Activated CD8-positive, alpha-beta T cell treated with anti-CD3 and anti-CD28 coated beads for 36 hours (primary cell): ENCODE data around the gene SMARCD3. TPM values are rescaled to one million over a fixed set of nuclear protein-coding genes. Genes with fewer than 3 reads are reported as not detected.

Experiments
- ATAC-seq: fragments of 200-7000 bp; cut with Tn5 transposase; one replicate; pipeline ENCODE4 v1.10.0; 2021; ENCODE audit warnings: mild to moderate bottlenecking, moderate library complexity
- CTCF ChIA-PET: fragments of 350-600 bp; sonication (Branson Sonifier 250); formaldehyde crosslinking; loops from one replicate; lab custom pipeline; 2021; ENCODE audit warnings: antibody characterized with exemption; lab: Charles Lee
- POLR2A ChIA-PET: fragments of 350-600 bp; sonication (Branson Sonifier 250); formaldehyde crosslinking; loops from one replicate; lab custom pipeline; 2021; ENCODE audit warnings: antibody characterized with exemption; lab: Charles Lee
- DNase-seq: peaks from one replicate; pipeline ENCODE4 v3.0.0-alpha.2; 2020
- H3K27ac Mint-ChIP-seq: one replicate; pipeline ENCODE4 v1.8.0; 2021; ENCODE audit warnings: mild to moderate bottlenecking, mixed read lengths
- H3K27me3 Mint-ChIP-seq: one replicate; pipeline ENCODE4 v1.8.0; 2021; ENCODE audit warnings: mixed read lengths
- H3K36me3 Mint-ChIP-seq: one replicate; pipeline ENCODE4 v1.8.0; 2021; ENCODE audit warnings: low read depth, mixed read lengths
- H3K4me1 Mint-ChIP-seq: one replicate; pipeline ENCODE4 v1.8.0; 2021; ENCODE audit warnings: low read depth, mixed read lengths
- H3K4me3 Mint-ChIP-seq: one replicate; pipeline ENCODE4 v1.8.0; 2021; ENCODE audit warnings: mild to moderate bottlenecking, moderate library complexity, mixed read lengths
- H3K9me3 Mint-ChIP-seq: one replicate; pipeline ENCODE4 v1.8.0; 2021; ENCODE audit warnings: mixed read lengths
- CTCF ChIP-seq: fragments of 200-600 bp; IDR thresholded peaks from one replicate; pipeline ENCODE4 v1.8.0; 2022; ENCODE audit warnings: antibody characterized with exemption, mild to moderate bottlenecking
- intact Hi-C: fragments of 100-400 bp; cut with micrococcal nuclease; formaldehyde crosslinking; loops from one replicate; pipeline ENCODE4 v1.10.0; 2022
- total RNA-seq, 2 experiments: library from RNA; stranded (reverse); gene quantifications; one replicate each; pipeline ENCODE4 v1.2.3, GENCODE V29; 2021

Gene SMARCD3
- total RNA-seq, 2 experiments from 2014 or later = 8.2 to 8.9 TPM

GRCh38 chr7:151235091-151235787 is 13.3 kb downstream of the SMARCD3 start:
- no peak overlapping the region for H3K27ac Mint-ChIP-seq
- H3K27me3 Mint-ChIP-seq = no peaks in the 10 kb centered on the region
- H3K4me3 Mint-ChIP-seq = peak overlapping the region; percentile 100
- H3K9me3 Mint-ChIP-seq = no peaks in the 10 kb centered on the region
- ATAC-seq = no peak
- peaks cover 27% of the 10 kb centered on the region for H3K4me1 Mint-ChIP-seq
- DNase-seq = no peak
- CTCF ChIA-PET = interaction anchor here (0.7 to 6.4 kb wide), 4 partner anchors 8 to 75 kb away, joined by 3 to 68 read pairs (median 6); no protein-coding TSS in a partner anchor
- TF ChIP-seq CTCF = no peak
- POLR2A ChIA-PET = interaction anchor here (2.2 to 3.3 kb wide), 2 partner anchors 8 kb away, joined by 6 to 23 read pairs; partner anchors contain the start of gene ABCF2
- peaks cover 44% of the 10 kb centered on the region for H3K36me3 Mint-ChIP-seq
- intact Hi-C loops = no loop called here

GRCh38 chr7:151233804-151234203 is 14.7 kb downstream of the SMARCD3 start:
- no peaks in the 10 kb centered on the region for H3K9me3 Mint-ChIP-seq
- CTCF ChIA-PET = interaction anchor here (1.1 to 6.4 kb wide), 5 partner anchors 10 to 76 kb away, joined by 3 to 68 read pairs (median 5); no protein-coding TSS in a partner anchor
- POLR2A ChIA-PET = interaction anchor here (1.3 to 3.3 kb wide), 3 partner anchors 9 to 12 kb away, joined by 4 to 23 read pairs (median 9); no protein-coding TSS in a partner anchor
- ATAC-seq = no peak
- no peak for DNase-seq
- TF ChIP-seq CTCF = no peak
- H3K36me3 Mint-ChIP-seq = peaks cover 40% of the 10 kb centered on the region
- H3K4me3 Mint-ChIP-seq = peak overlapping the region; percentile 100
- no peaks in the 10 kb centered on the region for H3K27me3 Mint-ChIP-seq
- peaks cover 27% of the 10 kb centered on the region for H3K4me1 Mint-ChIP-seq
- intact Hi-C loops = no loop called here
- H3K27ac Mint-ChIP-seq = peak overlapping the region; percentile 100

- H3K27me3 Mint-ChIP-seq = no peaks in the 10 kb centered on the region
- H3K4me1 Mint-ChIP-seq = peaks cover 29% of the 10 kb centered on the region
- POLR2A ChIA-PET = interaction anchor here (0.7 to 3.3 kb wide), 9 partner anchors 8 to 44 kb away, joined by 3 to 23 read pairs (median 3); no protein-coding TSS in a partner anchor
- DNase-seq (peak; percentile 92), ATAC-seq (peak; percentile 88)
- CTCF ChIA-PET = interaction anchor here (0.6 to 6.4 kb wide), 8 partner anchors 10 to 120 kb away, joined by 3 to 68 read pairs (median 4); no protein-coding TSS in a partner anchor
- H3K27ac Mint-ChIP-seq = peak overlapping the region; percentile 100
- no peak for TF ChIP-seq CTCF
- peaks cover 38% of the 10 kb centered on the region for H3K36me3 Mint-ChIP-seq
- intact Hi-C loops = no loop called here
- H3K4me3 Mint-ChIP-seq = peak overlapping the region; percentile 100
- no peaks in the 10 kb centered on the region for H3K9me3 Mint-ChIP-seq
These were observed 15.4 kb downstream of the SMARCD3 start for GRCh38 chr7:151232917-151233701.

- Mint-ChIP-seq H3K36me3 (peaks cover 38% of the 10 kb centered on the region), H3K4me1 (peaks cover 34% of the 10 kb centered on the region), H3K27me3 (no peaks in the 10 kb centered on the region), H3K9me3 (no peaks in the 10 kb centered on the region), H3K4me3 (peak within 1 kb of the TSS; percentile 100), H3K27ac (peak within 1 kb of the TSS; percentile 100)
- ChIA-PET POLR2A (interaction anchor here (0.7 to 3.3 kb wide), 9 partner anchors 8 to 45 kb away, joined by 3 to 23 read pairs (median 3); no protein-coding TSS in a partner anchor), CTCF (interaction anchor here (0.6 to 6.4 kb wide), 6 partner anchors 11 to 120 kb away, joined by 3 to 68 read pairs (median 4); no protein-coding TSS in a partner anchor)
- ATAC-seq (peak; percentile 85), DNase-seq (peak; percentile 95)
- intact Hi-C loops = no loop called here
- TF ChIP-seq CTCF = no peak
These were observed 16.2 kb downstream of the SMARCD3 start, which contains the start of gene CHPF2 for GRCh38 chr7:151232091-151232916. Gene CHPF2 (plus strand): TSS chr7:151232483. CDS start chr7:151234012, 1,529 bp downstream.
